ENCODE measurements around the gene NCOA1. TPM values are rescaled to one million over a fixed set of nuclear protein-coding genes. Genes with fewer than 3 reads are reported as not detected.

Gene NCOA1
- total and polyA plus RNA-seq, 2 of the 4 experiments (the other 2 are of a cell fraction) = 6.7 to 11.3 TPM

DNA sequence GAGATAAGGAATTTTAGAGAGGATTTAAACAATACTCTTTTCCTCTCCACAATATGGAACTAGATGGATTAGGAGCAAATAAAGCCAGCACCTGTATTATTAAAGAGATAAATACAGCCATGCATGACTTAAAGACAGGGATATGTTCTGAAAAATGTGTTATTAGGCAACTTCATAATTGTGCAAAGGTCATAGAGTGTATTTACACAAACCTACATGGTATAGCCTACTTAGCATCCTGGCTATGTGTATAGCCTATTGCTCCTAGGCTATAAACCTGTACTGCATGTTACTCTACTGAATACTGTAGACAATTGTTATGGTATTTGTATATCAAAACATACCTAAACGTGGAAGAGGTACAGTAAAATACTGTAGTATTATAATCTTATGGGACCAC is 249.1 kb downstream of the NCOA1 start:
- H3K9me3 ChIP-seq (ENCODE audit: control insufficient read depth, insufficient read depth, low read length) = no peaks in the 10 kb centered on the region
- no peak overlapping the region for H3K56ac ChIP-seq (ENCODE audit: extremely low read depth, insufficient read depth, low read length)
- no peak overlapping the region for H3K4me3 ChIP-seq (ENCODE audit: insufficient read depth, low read depth, low read length)
- ChIA-PET CTCF (no interaction called here), POLR2A (ENCODE audit: unreplicated experiment) (no interaction called here)
- no TSS peak for BruUV-seq (replicated peaks)
- WGBS, 2 experiments (ENCODE audit: extremely low coverage in 2 of 2, insufficient read length in 1 of 2) = no CpG with 5 or more reads among the region's 1 CpG
- no peaks in the 10 kb centered on the region for H3K79me1 ChIP-seq (ENCODE audit: low read depth in 1 of 2, low read length in 2 of 2)
- no peak overlapping the region for H4K8ac ChIP-seq (ENCODE audit: low read depth in 2 of 2, low read length in 2 of 2)
- DNase-seq (no peak), ATAC-seq (ENCODE audit: low read depth) (no peak)
- no peaks in the 10 kb centered on the region for H4K20me1 ChIP-seq (ENCODE audit: insufficient read depth, low read length)
- H4K91ac ChIP-seq (ENCODE audit: insufficient read depth, low read depth, low read length) = no peak overlapping the region
- H3K27me3 ChIP-seq (ENCODE audit: control insufficient read depth, insufficient read depth, low read length) = no peaks in the 10 kb centered on the region
- no peak overlapping the region for H2AK5ac ChIP-seq (ENCODE audit: low read depth, low read length)
- in situ Hi-C loops (cut with MboI; ENCODE audit: low sequenced_read_pairs) = no loop called here
- no peak overlapping the region for H3K18ac ChIP-seq (ENCODE audit: low read depth, low read length)
- H3K4me2 ChIP-seq (ENCODE audit: low read depth, low read length) = no peak overlapping the region
- H3K9me1 ChIP-seq (ENCODE audit: insufficient read depth, low read length) = peaks cover 6% of the 10 kb centered on the region
- H3K14ac ChIP-seq (replicated peaks; ENCODE audit: low read depth, low read length) = no peak overlapping the region
- intact Hi-C loops (cut with micrococcal nuclease) = no loop called here
- no peak overlapping the region for H3K9ac ChIP-seq (ENCODE audit: low read depth, low read length)
- H3K27ac ChIP-seq (ENCODE audit: insufficient read depth, low read length) = no peak overlapping the region
- H2BK120ac ChIP-seq (ENCODE audit: low read depth, low read length) = no peak overlapping the region
- H2AK9ac ChIP-seq (replicated peaks; ENCODE audit: low read depth, low read length, poor library complexity) = no peak overlapping the region
- no peak overlapping the region for H3K4ac ChIP-seq (ENCODE audit: low read depth, low read length)
- peaks cover 6% of the 10 kb centered on the region for H3K36me3 ChIP-seq (ENCODE audit: control insufficient read depth, insufficient read depth, low read length)
- H2BK5ac ChIP-seq (ENCODE audit: low read depth, low read length, poor library complexity, severe bottlenecking) = no peak overlapping the region
- H2BK15ac ChIP-seq (ENCODE audit: low read depth, low read length) = no peak overlapping the region
- no peak overlapping the region for H3K23ac ChIP-seq (ENCODE audit: low read depth, low read length)
- dilution Hi-C loops (cut with HindIII; ENCODE audit: low sequenced_read_pairs, unreplicated experiment) = no loop called here
- no peak overlapping the region for H2BK20ac ChIP-seq (ENCODE audit: low read depth, low read length)
- no peak overlapping the region for H2AFZ ChIP-seq (replicated peaks; ENCODE audit: low read length, poor library complexity)
- no peak for TF ChIP-seq MXI1 (IDR thresholded peaks at IDR 0.05; ENCODE audit: borderline replicate concordance, low read depth, low read length)
- TF ChIP-seq RAD21 (IDR thresholded peaks at IDR 0.05; ENCODE audit: low read length) = no peak
- TF ChIP-seq, protein P1, sequence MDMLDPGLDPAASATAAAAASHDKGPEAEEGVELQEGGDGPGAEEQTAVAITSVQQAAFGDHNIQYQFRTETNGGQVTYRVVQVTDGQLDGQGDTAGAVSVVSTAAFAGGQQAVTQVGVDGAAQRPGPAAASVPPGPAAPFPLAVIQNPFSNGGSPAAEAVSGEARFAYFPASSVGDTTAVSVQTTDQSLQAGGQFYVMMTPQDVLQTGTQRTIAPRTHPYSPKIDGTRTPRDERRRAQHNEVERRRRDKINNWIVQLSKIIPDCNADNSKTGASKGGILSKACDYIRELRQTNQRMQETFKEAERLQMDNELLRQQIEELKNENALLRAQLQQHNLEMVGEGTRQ (IDR thresholded peaks at IDR 0.05; ENCODE audit: low read depth, low read length) = no peak
- TF ChIP-seq RCOR1 (IDR thresholded peaks at IDR 0.05; ENCODE audit: insufficient replicate concordance, low read length) = no peak
- H4K5ac ChIP-seq (ENCODE audit: low read depth, low read length) = no peak overlapping the region
- peaks cover 2% of the 10 kb centered on the region for H3K4me1 ChIP-seq (ENCODE audit: control insufficient read depth, insufficient read depth, low read length)

Measured in IMR-90 (cell line).